K562 (cell line): ENCODE data around the gene NFATC3.

Experiments
- KLF16 ChIP-seq: IDR thresholded peaks from 2 replicates; pipeline ENCODE4 v1.6.1; 2016; ENCODE audit warnings: antibody characterized with exemption
- NFRKB ChIP-seq: fragments of 450-650 bp; IDR thresholded peaks from 2 replicates; pipeline ENCODE4 v1.6.1; 2016; ENCODE audit warnings: low read depth
- SMARCC2 ChIP-seq: fragments of 450-650 bp; IDR thresholded peaks from 2 replicates; pipeline ENCODE4 v1.6.1; 2017; ENCODE audit warnings: antibody characterized with exemption, moderate library complexity, mild to moderate bottlenecking, low read depth
- ZFP36 ChIP-seq: fragments of 150-350 bp; IDR thresholded peaks from 2 replicates; pipeline ENCODE4 v1.6.1; 2018; ENCODE audit warnings: low read length, low read depth; ENCODE audit not compliant: partially characterized antibody
- ZKSCAN1 ChIP-seq: fragments of 150-350 bp; IDR thresholded peaks from 2 replicates; pipeline ENCODE4 v1.6.1; 2016; ENCODE audit warnings: low read depth, low read length
- ZNF444 ChIP-seq: fragments of 250-450 bp; sonication (Bioruptor Pico); IDR thresholded peaks from 2 replicates; pipeline ENCODE4 v1.4.0; 2020; ENCODE audit warnings: mild to moderate bottlenecking, moderate library complexity
- ZNF696 ChIP-seq: fragments of 250-450 bp; sonication (Bioruptor Pico); conservative IDR thresholded peaks from 2 replicates; pipeline ENCODE4 v1.4.0; 2020; ENCODE audit warnings: mild to moderate bottlenecking, moderate library complexity
- TF ChIP-seq, protein P1 (sequence below): fragments of 450-650 bp; IDR thresholded peaks from 2 replicates; pipeline ENCODE4 v1.6.1; 2016; ENCODE audit warnings: missing biosample characterization, missing genetic modification characterization

DNA sequence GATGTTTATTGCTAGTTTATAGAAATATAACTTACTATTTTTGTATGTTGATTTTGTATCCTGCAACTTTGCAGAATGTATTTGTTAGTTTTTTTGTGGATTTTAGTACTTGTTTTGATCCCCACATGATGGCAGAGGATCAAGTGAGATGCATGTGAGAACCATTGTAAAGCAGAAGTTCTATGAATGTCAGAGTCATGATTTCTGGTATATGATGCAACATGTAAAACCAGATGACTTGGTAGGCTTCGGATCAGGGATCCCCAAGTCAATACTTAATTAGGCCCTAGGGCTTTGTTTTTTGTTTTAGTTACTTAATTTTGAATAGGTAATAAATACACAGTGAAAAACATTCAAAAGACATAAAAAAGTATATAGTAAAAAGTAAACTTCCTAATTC lies 104.9 kb downstream of the NFATC3 start:
- TF ChIP-seq, protein P1, sequence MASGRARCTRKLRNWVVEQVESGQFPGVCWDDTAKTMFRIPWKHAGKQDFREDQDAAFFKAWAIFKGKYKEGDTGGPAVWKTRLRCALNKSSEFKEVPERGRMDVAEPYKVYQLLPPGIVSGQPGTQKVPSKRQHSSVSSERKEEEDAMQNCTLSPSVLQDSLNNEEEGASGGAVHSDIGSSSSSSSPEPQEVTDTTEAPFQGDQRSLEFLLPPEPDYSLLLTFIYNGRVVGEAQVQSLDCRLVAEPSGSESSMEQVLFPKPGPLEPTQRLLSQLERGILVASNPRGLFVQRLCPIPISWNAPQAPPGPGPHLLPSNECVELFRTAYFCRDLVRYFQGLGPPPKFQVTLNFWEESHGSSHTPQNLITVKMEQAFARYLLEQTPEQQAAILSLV (tag), result no peak
- no peak for TF ChIP-seq KLF16
- TF ChIP-seq SMARCC2, result no peak
- TF ChIP-seq ZNF696, result no peak
- TF ChIP-seq ZFP36, result no peak
- TF ChIP-seq NFRKB, result no peak
- no peak for TF ChIP-seq ZKSCAN1
- TF ChIP-seq ZNF444 (CRISPR knock-in tag), result no peak
